ENCODE measurements around the gene VRK1. TPM values are rescaled to one million over a fixed set of nuclear protein-coding genes. Genes with fewer than 3 reads are reported as not detected.

VRK1 gene
- total and polyA plus RNA-seq, 2 of the 8 experiments (the other 6 are each of a cell fraction or from before 2014, with no cell fraction given), result 24.2 to 64.8 TPM

DNA sequence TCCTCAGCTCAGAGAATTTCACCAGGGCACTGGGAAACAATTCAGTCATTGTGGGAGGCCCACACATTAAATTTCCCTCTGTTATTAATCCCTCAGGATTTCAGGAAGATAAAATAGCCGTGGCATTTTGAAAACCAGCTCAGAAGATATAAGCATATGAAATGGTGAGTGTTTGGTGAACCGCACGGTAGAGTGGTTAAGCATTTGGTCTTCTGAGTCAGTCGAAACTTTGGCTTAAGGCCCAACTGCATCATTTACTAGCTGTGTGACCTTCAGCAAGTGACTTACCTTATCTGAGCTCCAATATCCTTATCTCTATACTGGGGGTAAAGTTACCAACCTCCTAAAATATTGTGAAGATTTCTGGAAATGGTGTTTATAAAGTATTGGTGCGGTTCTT is 5.2 kb upstream of the VRK1 start (continued):
- TF ChIP-seq, protein P1, sequence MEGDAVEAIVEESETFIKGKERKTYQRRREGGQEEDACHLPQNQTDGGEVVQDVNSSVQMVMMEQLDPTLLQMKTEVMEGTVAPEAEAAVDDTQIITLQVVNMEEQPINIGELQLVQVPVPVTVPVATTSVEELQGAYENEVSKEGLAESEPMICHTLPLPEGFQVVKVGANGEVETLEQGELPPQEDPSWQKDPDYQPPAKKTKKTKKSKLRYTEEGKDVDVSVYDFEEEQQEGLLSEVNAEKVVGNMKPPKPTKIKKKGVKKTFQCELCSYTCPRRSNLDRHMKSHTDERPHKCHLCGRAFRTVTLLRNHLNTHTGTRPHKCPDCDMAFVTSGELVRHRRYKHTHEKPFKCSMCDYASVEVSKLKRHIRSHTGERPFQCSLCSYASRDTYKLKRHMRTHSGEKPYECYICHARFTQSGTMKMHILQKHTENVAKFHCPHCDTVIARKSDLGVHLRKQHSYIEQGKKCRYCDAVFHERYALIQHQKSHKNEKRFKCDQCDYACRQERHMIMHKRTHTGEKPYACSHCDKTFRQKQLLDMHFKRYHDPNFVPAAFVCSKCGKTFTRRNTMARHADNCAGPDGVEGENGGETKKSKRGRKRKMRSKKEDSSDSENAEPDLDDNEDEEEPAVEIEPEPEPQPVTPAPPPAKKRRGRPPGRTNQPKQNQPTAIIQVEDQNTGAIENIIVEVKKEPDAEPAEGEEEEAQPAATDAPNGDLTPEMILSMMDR (IDR thresholded peaks at IDR 0.05; ENCODE audit: control extremely low read depth in 1 of 3, insufficient read depth in 1 of 3, low read depth in 1 of 3, low read length in 3 of 3), result no peak
- TF ChIP-seq CBX5 (IDR thresholded peaks at IDR 0.05; ENCODE audit: low read depth, low read length), result no peak
- TF ChIP-seq HDAC2 (IDR thresholded peaks at IDR 0.05; ENCODE audit: borderline replicate concordance in 1 of 2, low read depth in 2 of 2, low read length in 2 of 2), result no peak
- TF ChIP-seq SAP30 (IDR thresholded peaks at IDR 0.05; ENCODE audit: insufficient read depth, insufficient replicate concordance, low read length), result no peak
- no peak for TF ChIP-seq SRF (IDR thresholded peaks at IDR 0.05; ENCODE audit: low read depth, low read length)
- TF ChIP-seq NRF1 (IDR thresholded peaks at IDR 0.05; ENCODE audit: low read depth, low read length), result no peak
- no peak for TF ChIP-seq POU5F1 (IDR thresholded peaks at IDR 0.05; ENCODE audit: low read depth, low read length)
- no peak for TF ChIP-seq RXRA (IDR thresholded peaks at IDR 0.05; ENCODE audit: insufficient read depth, low read depth, low read length)
- no peak for TF ChIP-seq SP1 (IDR thresholded peaks at IDR 0.05; ENCODE audit: low read depth, low read length)

Data from H1 (cell line).